ENCODE measurements around the gene AP1G2. TPM values are rescaled to one million over a fixed set of nuclear protein-coding genes. Genes with fewer than 3 reads are reported as not detected.

Gene AP1G2
- total and polyA plus RNA-seq, 3 donors from 2014 or later = 33.6 to 83.4 (median 76.9) TPM

- Histone ChIP-seq H3K27ac (no peak overlapping the region), H3K4me3 (no peak overlapping the region), H3K27me3 (no peaks in the 10 kb centered on the region), H3K36me3 (ENCODE audit: low read depth, missing control alignments) (no peaks in the 10 kb centered on the region), H3K9me3 (no peaks in the 10 kb centered on the region), H3K4me1 (no peaks in the 10 kb centered on the region)
- intact Hi-C loops (cut with DNase I; ENCODE audit: low total_unique reads) = no loop called here
- 89 to 91% methylated on average over 4 of the region's 4 CpGs for WGBS, 2 donors
- TF ChIP-seq POLR2A (IDR thresholded peaks at IDR 0.05) = no peak
- TF ChIP-seq, protein P1, sequence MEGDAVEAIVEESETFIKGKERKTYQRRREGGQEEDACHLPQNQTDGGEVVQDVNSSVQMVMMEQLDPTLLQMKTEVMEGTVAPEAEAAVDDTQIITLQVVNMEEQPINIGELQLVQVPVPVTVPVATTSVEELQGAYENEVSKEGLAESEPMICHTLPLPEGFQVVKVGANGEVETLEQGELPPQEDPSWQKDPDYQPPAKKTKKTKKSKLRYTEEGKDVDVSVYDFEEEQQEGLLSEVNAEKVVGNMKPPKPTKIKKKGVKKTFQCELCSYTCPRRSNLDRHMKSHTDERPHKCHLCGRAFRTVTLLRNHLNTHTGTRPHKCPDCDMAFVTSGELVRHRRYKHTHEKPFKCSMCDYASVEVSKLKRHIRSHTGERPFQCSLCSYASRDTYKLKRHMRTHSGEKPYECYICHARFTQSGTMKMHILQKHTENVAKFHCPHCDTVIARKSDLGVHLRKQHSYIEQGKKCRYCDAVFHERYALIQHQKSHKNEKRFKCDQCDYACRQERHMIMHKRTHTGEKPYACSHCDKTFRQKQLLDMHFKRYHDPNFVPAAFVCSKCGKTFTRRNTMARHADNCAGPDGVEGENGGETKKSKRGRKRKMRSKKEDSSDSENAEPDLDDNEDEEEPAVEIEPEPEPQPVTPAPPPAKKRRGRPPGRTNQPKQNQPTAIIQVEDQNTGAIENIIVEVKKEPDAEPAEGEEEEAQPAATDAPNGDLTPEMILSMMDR (IDR thresholded peaks at IDR 0.05) = no peak
- DNase-seq = no peak
These were observed 31.6 kb downstream of the AP1G2 start for GRCh38 chr14:23535943-23536342.

DNA sequence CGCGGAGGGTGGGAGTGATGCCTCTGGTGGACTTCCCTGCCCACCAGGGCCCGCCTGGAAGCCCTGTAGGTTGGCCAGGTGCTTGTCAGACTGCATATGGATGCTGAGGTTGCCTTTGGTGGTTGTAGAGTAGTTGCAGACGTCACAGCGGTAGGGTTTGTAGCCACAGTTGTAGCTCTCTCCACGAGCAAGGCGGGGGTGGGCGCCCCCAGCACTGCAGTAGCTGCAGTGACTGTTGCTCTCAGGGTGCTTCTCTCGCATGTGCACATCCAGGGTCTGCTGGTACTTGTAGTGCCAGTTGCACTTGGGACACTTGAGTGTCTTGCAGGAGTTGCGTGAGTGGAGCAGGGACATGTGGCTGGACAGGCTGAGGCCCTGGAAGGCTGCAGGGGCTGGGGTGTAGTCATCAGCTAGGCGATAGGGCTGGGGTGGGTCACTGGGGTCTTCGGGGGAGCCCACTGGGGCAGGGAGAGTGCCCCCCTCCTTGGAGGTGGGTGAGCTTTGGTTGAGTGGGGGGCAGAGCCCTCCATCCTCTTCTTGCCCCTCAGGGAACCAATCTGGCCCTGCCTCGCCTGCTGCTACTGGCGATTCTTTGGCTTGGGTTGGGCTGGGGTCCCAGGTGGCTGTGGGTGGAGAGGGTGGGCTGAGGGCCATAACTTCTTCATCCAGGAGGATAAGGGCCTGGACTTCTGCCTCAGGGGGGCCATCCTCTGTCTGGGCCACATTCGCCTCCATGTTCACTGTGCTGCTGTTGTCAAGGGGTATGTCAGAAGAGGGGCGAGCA lies 33.7 kb downstream of the AP1G2 start:
- no peaks in the 10 kb centered on the region for H3K9me3 ChIP-seq
- no peak overlapping the region for H3K4me3 ChIP-seq
- WGBS, 2 donors = 80 to 94% methylated on average over 4 to 16 of the region's 16 CpGs
- intact Hi-C loops (cut with DNase I; ENCODE audit: low total_unique reads) = no loop called here
- H3K36me3 ChIP-seq (ENCODE audit: low read depth, missing control alignments) = no peaks in the 10 kb centered on the region
- no peak overlapping the region for H3K27ac ChIP-seq
- no peaks in the 10 kb centered on the region for H3K4me1 ChIP-seq
- no peaks in the 10 kb centered on the region for H3K27me3 ChIP-seq
- TF ChIP-seq POLR2A (IDR thresholded peaks at IDR 0.05) = no peak
- TF ChIP-seq, protein P1 (IDR thresholded peaks at IDR 0.05) = no peak
- no peak for DNase-seq

DNA sequence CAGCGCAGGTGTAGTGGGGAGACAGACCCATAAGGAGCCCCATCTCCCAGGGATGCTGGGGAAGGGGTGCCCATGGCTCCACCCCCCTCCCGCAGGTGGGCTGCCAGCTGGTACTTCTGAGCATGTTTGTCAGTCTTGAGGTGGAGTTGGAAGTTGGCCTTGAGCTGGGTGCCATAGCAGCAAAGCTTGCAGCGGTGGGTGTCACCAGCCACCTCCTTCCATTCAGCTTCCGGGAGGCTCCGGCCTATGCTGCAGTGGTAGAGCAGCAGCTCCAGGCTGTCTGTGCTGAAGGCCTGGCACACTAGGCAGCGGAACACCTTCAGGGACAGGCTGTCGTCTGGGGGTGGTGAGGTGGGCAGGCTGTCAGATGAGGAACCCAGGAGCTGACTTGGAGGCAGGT lies 34.9 kb downstream of the AP1G2 start:
- 95 to 96% methylated on average over 6 to 7 of the region's 7 CpGs for whole genome bisulfite sequencing, 2 donors
- intact Hi-C loops (cut with DNase I; ENCODE audit: low total_unique reads) = no loop called here
- H3K27me3 ChIP-seq = no peaks in the 10 kb centered on the region
- no peak overlapping the region for H3K4me3 ChIP-seq
- TF ChIP-seq, protein P1 (IDR thresholded peaks at IDR 0.05) = no peak
- no peak for TF ChIP-seq POLR2A (IDR thresholded peaks at IDR 0.05)
- H3K36me3 ChIP-seq (ENCODE audit: low read depth, missing control alignments) = no peaks in the 10 kb centered on the region
- no peaks in the 10 kb centered on the region for H3K4me1 ChIP-seq
- no peaks in the 10 kb centered on the region for H3K9me3 ChIP-seq
- H3K27ac ChIP-seq = no peak overlapping the region
- no peak for DNase-seq

DNA sequence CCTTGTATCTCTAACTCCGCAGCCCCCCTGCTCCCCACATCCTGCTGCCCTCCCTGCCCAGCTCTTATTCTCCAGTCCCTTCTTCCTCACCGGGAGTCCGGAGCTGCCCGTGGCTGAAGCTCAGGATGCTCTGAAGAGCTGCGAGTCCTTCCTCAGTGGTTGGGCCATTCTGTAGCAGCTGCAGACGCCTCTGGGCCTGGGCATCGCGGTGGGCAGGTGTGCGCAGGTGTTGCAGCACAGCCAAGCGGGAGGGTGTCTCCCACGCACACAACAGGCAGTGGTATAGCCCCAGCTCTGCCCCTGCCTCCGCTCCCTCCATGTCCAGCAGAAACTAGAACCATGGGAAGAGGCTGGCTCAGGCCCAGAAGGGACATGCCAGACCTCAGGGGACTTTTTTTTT lies 36.2 kb downstream of the AP1G2 start:
- intact Hi-C loops (cut with DNase I; ENCODE audit: low total_unique reads) = no loop called here
- 85 to 93% methylated on average over 10 to 12 of the region's 12 CpGs for WGBS, 2 donors
- H3K27ac ChIP-seq = no peak overlapping the region
- TF ChIP-seq, protein P1 (IDR thresholded peaks at IDR 0.05) = no peak
- TF ChIP-seq POLR2A (IDR thresholded peaks at IDR 0.05) = no peak
- H3K9me3 ChIP-seq = no peaks in the 10 kb centered on the region
- no peaks in the 10 kb centered on the region for H3K36me3 ChIP-seq (ENCODE audit: low read depth, missing control alignments)
- no peaks in the 10 kb centered on the region for H3K27me3 ChIP-seq
- H3K4me3 ChIP-seq = no peak overlapping the region
- no peaks in the 10 kb centered on the region for H3K4me1 ChIP-seq
- DNase-seq = no peak
